DMS53 (cell line): ENCODE data around the gene BNC1.
A peak's percentile ranks its signal among the peaks of the same experiment; 100 is the strongest.
"Not testable (repeated sequence)": the region's sequence is repeated elsewhere in the genome, so short reads cannot be mapped to it uniquely, and the experiment has no call there.

ENCODE experiments used
- DNase-seq: peaks from one replicate; lab custom pipeline; 2025; lab: John Stamatoyannopoulos, UW

The BNC1 gene

DNA sequence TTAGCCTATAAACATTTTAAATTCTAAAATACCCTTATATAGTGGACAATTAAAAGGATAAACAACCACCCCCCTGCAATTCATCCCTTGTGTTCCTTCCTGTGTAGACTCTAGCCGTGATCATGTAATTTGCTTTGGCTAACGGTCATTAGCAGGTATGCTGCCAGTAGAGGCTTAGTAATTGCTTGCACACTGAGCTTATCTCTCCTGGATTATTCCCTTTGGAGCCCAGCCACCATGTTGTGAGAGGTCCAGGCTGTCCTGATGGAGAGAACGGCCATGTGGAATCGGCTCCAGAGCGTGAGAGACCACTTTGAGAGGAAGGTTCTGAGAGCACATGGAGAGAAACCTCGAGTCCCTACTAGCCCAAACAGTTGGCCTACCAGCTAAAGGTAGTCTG, 11.0 kb upstream of the BNC1 start:
- no peak for DNase-seq

DNA sequence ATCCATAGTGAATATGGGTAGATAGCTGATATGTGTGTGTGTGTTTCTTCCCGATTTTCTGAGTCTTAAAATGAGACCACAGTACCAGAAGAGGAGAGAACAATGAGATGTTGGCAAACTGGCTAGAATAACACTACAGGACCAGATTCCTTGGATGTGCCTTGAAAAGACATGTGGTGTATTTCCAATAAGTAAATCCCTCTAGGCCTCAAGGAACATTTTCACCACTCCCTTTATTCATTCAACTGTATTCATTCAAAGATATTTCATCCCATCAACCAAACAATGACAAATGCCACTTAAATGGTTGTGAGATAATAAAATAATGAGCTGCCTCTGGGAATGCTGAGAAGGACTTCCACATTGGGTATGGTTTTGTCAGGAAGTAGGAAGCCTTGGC, 8.7 kb upstream of the BNC1 start:
- DNase-seq: no peak

DNA sequence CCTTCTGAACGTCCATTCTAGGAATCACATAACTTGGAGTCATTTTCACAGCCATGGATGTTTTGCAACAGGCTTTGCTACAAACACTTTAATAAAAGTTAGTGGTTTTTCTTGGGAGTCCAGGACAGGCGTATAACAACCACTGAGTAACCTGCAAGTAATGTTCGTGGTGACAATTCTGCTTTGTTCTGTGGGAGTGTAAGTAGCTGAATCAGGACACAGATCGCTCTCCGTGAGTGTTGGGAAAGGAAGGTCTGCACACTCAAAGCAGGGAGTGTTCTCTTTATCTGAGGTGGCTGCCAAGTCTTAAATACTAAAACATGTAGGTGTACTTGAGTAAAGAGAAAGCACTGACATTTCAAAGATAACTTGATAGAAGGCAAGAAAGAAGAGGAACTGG, 7.9 kb upstream of the BNC1 start:
- no peak for DNase-seq

GRCh38 chr15:83290236-83290635, 5.8 kb upstream of the BNC1 start:
- DNase-seq: no peak

DNA sequence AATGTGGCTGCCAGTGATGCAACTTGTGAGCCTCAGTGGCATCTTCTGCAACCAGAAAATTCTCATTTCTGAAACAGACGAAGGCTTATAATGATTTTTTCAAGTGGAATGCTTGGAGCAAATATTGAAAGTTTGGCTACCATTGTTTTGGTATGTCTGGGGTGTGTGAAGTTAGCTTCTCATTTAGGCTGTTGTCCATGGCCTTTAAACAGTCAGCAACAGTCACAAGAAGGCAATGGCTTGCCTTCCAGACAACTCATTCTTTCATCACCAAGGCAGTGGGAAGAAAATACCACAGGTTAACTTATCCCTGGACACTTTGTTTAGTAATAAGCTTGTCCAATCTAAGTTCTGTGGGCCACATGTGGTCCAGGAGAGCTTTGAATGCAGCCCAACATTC, 4.7 kb upstream of the BNC1 start:
- DNase-seq: no peak

DNA sequence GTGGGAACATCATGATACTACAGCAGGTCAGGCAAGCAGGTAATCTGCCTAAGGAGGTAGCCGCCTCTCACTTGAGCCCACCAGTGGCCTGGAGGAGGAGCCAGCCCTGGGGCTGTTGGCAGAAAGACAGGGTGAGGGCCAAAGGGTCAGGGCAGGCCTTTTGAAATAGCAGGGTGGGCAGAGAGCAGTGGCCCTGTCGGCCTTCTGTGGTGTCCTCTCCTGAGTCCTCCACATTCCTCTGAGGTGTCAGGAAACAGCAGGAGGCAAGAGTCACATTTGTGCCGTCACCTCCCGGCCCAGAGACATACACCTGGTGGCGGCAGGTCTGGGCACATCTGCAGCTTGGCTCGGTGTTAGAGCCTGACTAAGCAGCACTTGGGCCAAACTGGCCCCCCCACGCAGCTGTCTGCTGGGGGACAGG, 3.9 kb upstream of the BNC1 start:
- no peak for DNase-seq

GRCh38 chr15:83287541-83288027, 3.1 kb upstream of the BNC1 start:
- no peak for DNase-seq

DNA sequence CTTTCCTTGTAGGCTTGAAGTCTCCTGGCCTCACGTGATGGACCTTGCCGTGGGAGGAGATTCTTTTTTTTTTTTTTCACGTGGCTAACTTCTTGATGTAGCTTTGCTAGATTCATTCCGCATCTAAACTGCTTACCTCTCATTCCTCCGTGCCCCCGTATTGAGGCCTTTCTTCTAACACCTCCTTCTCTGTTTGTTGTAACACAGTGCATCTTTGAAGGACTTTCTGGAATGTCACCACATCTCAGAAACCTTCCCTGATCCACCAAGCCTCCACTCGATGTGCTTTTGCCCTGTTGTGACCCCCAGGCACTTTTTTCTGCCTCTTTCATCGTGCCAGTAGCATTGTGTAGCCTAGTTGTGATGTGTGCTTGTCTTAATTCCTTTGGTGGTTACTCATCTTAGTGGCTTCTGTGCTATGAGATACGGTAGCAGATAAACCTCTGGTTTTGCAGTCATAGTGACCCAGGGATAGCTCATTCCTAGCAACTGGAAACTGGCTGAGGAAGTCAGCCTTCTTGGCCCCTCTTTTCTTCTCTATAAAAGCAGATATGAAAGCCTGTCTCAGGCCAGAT, 1.6 kb upstream of the BNC1 start:
- DNase-seq: no peak

DNA sequence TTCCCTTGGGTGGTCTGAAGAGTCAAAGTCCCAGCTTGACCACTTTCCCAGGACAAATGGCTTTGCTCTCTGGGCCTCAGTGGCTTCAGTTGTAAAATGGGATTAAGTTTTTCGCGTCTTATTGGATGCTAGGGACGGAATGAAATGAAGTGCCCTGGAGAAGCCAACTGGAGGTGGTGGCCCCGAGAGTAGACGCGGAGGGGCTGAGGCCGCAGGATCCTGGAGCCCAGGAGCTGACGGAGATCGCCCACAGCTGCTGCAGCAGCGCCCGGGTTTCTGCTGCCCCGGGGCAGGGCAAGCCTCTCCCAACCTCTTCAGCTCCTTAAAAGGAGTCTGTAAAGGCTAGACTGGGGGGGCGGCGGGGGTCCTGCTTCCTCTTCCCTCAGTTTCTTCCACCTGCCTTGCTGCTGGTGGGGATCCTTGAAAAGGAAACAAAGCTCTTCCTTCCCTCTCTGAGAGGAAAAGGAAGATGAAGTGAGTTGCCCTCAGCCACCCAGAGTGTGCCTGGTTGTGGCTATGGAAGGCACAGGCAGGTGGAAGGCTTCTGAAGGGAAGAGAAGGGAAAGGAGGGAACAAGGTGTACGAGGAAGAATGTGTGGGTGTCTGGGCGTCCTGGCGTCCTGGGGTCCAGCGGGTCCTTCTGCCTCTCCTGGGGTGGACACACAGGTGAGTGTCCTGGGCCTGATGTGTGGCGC, 967 bp upstream of the BNC1 start:
- no peak for DNase-seq

GRCh38 chr15:83283813-83284558, 478 bp downstream of the BNC1 start:
- peak; percentile 52 for DNase-seq

- DNase-seq: peak; percentile 57
Measured at GRCh38 chr15:83283138-83283812, 1.2 kb downstream of the BNC1 start.

- peak; percentile 32 for DNase-seq
Measured at GRCh38 chr15:83282776-83283137, 1.7 kb downstream of the BNC1 start.

DNA sequence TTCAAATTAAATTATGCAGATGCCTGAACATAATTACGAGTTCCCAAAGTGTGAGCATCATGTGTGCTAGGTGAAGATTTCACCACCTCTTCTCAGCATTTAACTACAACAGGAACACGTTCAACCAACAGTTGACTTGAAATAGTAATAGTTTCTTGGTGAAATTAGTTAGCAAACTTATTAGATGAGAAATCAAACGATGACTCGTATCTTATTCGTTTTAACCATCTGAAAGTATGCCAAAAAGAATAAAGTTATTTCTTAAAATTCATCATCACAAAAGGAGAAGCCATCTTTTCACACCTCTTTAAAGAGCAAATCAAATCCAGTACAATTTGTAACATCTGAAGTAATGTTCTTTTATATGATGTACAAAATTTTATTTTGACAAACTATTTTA, 2.3 kb downstream of the BNC1 start:
- DNase-seq: no peak

GRCh38 chr15:83278191-83278590, 6.3 kb downstream of the BNC1 start:
- peak; percentile 8 for DNase-seq

DNA sequence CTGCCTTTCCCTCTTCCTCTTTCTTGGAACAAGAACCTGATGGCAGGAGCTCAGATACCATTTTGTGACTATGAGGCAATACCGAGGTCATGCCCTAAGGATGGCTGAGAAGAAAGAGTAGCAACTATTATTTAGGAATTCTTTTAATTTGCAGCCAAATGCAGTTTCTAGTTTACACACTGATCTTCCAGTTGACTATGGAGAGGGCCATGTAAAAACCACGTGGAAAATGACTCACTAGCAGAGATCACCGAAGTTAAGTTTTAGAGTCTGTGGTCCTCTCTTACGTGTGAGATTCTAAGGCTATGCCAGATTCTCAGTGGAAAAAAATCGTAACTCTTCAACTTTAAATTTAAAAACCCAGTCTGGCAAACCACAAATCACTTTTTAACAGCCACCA, 7.8 kb downstream of the BNC1 start:
- no peak for DNase-seq

- DNase-seq: no peak
Measured at GRCh38 chr15:83275412-83275811, 9.1 kb downstream of the BNC1 start.

DNA sequence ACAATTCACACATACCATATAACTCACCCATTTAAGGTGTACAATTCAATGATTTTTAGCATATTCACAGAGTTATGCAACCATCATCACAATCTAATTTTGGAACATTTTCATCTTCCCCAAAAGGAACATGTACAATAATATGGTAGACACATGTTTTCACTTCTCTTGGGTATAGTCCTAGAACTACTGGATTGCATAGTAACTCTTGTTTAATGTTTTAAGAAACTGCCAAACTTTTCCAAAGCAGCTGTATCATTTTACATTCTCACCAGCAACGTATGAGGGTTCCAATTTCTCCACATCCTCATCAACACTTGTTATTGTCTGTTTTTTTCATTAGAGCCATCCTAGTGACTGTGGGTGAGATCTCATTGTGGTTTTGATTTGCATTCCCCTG, 14.3 kb downstream of the BNC1 start:
- no peak for DNase-seq

- DNase-seq: no peak
Measured at GRCh38 chr15:83268147-83268546, 16.3 kb downstream of the BNC1 start.

- DNase-seq: no peak
Measured at GRCh38 chr15:83262594-83263315, 21.7 kb downstream of the BNC1 start.

- not testable (repeated sequence) for DNase-seq
Measured at GRCh38 chr15:83262181-83262580, 22.3 kb downstream of the BNC1 start.

- DNase-seq: no peak
Measured at GRCh38 chr15:83250781-83251180, 33.7 kb downstream of the BNC1 start.

DNA sequence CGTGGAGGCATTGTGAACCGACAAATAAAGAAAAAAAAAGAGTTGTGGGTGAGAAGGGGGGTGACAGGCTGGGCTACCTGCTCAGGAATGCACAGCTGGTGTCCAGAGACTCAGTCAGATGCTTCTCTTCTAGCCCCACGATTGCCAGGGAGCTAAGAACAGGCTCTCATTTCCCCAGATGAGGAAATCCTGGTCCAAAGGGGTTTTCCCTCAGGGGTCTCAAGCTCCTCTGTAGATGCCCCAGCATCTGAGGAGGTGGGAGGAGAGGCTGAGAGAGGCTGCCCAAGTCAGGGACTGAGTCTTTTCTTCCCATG, 35.5 kb downstream of the BNC1 start:
- no peak for DNase-seq
